HG02759 (cell line): Measurements from ENCODE around the gene KIF2C.
"Not testable (repeated sequence)": the region's sequence is repeated elsewhere in the genome, so short reads cannot be mapped to it uniquely, and the experiment has no call there.

Experiments used
- ATAC-seq: cut with Tn5 transposase; IDR thresholded peaks from one replicate; pipeline ENCODE4 v1.9.1; 2021; ENCODE audit warnings: mild to moderate bottlenecking, moderate library complexity; ENCODE audit not compliant: unreplicated experiment

Gene KIF2C

DNA sequence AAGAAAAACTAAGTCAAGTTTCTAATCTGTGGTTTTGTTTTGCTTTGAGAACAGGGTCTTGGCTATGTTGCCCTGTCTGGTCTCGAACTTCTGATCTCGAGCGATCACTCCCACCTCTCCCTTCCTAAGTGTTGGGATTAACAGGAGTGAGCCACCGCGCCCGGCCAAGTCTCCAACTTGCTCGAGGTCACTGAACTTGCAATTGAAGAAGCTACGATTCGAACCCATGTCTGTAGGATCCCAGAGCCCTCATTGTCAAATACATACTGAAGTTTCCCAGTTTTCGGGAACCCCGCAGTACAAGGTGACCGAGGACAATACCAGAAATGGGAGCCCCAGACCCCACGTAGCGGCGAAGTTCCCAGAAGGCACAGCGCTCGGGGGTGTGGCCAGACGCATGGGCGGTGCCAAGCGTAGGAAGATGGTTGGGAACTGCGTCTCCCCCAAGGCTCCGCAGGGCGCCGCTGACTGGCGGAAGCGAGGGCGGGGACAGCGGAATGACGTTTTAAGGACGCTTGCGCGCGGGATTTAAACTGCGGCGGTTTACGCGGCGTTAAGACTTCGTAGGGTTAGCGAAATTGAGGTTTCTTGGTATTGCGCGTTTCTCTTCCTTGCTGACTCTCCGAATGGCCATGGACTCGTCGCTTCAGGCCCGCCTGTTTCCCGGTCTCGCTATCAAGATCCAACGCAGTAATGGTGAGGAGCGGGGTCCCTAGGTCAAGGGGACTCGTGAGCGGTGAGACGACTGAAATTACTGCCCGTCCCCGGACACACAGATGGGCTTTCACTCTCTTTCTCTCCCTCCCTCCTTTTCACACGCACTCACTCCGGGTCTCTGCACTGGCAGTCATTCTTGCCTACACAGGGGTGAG, at the start of gene KIF2C:
Gene KIF2C (plus strand): TSS at position 531 of the 872 bp plus-strand sequence. CDS start 96 bp downstream, at position 627.
- ATAC-seq, result peak; percentile 98

DNA sequence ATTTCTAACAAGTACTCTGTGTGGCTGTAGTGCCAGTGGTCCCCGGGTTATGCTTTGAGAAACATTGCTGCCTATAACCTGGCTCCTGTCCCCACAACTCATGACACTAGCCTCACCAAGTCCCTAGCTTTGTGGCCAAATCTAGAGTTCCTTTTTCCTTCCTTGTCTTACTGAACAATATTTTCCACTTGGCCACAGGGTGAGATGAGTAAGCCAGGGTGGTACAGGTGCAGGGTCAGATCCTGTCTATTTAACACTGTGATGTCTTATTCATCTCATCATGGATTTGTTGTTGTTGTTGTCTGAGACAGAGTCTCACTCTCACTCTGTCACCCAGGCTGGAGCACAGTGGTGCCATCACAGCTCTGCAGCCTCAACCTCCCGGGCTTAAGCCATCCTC, 46.5 kb upstream of the KIF2C start:
- peak; percentile 43 for ATAC-seq

DNA sequence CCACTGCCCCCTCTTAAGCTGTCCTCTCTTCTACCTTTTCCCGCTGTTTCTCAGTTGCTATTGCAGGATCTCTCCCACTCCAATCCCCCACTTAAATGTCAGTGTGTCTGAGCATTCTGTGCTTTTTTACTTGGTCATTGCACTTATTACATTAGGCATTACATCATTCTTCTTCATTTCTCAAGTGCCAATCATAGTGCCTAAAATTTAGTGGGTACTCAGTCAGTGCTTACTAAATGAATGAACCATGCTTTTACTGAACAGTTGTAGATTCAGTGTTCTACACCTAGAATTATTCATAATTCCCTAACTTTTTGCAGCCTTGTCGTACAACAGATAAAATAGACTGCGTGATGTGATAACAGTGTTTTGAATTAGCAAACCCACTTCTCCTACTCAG, 45.7 kb upstream of the KIF2C start:
- ATAC-seq, result no peak

DNA sequence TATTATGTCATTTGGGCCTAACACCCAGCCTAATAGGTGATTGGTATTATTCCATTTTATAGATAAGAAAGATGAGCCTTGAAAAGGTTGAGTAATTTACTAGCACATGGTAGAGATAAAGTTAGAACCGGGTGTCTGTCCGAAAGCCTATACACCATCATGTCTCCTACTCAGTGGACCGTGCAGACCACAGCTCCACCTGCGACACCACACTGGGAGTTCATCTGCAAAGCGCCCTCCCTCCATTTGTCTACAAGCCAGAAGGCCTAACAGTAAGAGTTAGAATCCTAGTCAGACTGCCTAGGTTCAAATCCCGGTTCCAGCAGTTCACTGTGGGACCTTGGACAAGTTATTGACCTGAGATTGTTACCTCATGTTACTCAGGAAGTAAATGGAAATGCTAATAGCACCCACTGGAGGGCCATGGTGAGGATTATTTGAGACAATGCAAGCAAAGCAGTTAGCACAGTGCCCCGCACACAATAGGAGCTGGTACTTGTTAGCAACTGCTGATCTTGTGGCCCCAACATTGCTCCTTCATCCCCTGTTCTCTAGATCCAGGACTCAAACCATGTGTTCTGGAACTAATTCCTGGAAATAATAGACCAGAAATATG, 44.7 kb upstream of the KIF2C start:
- peak; percentile 69 for ATAC-seq

DNA sequence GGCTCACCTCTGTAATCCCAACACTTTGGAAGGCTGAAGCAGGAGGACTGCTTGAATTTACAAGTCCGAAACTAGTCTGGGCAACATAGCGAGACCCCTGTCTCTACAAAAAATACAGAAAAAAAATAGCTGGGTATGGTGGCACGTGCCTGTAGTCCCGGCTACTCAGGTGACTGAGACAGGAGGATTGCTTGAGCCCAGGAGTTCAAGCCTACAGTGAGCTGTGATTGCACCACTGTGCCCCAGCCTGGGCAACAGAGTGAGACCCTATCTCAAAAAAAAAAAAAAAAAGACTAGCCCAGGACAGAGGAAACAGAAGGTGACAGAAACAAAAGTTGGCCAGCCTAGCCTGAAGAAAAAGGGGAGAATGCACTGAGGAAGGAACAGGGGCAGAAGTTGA, 44.0 kb upstream of the KIF2C start:
- ATAC-seq, result no peak

DNA sequence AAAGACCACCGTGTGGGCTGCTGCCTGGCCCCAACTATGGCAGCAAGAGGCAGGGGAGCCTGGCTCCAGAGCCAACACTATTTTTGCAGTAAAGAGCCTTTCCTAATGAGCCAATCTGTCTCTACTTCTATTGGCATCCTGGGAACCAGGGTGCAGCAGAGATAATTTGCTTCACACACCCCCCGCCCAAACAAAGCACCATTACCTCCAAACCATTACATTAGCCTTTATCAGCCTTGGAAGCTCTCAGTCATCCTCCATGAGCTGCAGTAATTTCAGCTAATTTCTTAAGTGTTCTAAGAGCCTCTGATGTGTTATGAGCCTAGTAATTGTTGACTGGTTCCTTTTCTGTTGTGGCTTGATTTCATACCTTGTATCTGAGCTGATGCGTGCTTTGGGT, 43.5 kb upstream of the KIF2C start:
- ATAC-seq, result no peak

DNA sequence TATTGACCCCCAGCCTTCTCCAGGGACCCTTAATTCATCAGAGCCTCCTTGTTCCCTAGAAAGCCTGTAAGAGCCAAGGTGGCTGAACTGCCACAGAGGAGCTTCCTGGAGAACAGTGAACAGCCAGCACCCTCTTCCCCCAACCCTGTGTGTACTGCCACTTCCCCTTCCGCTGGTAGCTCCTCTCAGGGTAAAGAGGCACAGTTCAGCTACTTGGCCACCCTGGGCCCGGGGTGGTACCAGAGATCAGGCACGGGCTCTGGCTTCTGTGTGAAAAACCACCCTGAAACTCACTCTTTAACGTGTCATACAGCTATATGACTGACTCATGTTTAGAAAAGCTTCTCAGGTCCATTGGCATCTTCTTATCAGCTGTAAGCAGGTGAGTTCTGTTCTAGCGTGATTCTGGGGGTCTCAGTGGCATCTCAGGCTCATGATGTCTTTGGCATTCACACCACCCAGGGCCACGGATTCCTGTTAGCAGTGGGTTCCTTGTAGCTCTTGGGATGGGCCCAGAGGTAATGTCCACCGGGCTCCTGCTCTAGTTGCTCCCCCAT, 42.8 kb upstream of the KIF2C start:
- peak; percentile 44 for ATAC-seq

DNA sequence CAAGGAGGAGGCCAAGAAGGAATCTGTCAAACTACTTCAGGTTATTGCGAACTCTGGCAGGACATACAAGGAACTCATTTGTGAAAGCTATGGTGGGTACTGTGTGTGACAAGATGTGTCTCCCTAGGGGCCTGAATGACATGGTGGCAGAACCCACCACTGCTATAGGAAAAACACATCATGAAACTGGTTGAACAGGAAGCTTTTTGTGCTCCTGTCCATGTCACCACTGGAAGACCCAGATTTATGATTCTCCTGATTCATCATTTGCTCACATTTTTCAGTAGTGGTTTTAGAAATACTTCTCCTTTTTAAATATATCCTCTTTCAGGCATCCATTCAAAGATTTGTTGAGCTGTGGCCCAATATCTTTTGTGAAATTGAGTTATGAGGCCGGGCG, 41.5 kb upstream of the KIF2C start:
- no peak for ATAC-seq

DNA sequence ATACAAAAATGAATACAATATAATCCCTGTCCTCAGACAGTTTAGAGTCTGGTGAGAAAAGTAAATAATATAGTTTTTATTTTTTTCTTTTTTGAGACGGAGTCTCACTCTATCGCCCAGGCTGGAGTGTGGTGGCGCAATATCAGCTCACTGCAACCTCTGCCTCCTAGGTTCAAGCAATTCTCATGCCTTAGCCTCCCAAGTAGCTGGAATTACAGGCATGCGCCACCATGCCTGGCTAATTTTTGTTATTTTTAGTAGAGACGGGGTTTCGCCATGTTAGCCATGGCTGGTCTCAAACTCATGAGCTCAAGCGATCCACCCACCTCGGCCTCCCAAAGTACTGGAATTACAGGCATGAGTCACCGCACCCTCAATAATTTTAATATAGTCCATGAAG, 40.3 kb upstream of the KIF2C start:
- not testable (repeated sequence) for ATAC-seq

DNA sequence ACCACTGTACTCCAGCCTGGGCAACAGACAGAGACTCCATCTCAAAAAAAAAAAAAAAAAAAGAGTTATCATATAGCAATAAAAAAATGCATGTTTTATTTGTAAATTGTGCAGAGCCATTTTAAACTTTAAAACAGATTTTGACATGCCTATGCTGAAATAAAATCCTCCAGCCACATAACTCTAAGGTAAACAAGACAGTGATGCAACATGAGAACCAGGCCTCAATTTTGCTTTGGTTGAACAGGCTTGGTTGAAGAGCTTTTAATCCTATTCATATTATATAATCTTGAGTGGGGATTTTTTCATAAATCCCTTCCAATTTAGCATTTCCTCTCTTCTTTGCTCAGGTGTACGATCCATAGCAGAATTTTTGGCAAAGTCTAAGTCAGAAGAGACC, 39.1 kb upstream of the KIF2C start:
- no peak for ATAC-seq

DNA sequence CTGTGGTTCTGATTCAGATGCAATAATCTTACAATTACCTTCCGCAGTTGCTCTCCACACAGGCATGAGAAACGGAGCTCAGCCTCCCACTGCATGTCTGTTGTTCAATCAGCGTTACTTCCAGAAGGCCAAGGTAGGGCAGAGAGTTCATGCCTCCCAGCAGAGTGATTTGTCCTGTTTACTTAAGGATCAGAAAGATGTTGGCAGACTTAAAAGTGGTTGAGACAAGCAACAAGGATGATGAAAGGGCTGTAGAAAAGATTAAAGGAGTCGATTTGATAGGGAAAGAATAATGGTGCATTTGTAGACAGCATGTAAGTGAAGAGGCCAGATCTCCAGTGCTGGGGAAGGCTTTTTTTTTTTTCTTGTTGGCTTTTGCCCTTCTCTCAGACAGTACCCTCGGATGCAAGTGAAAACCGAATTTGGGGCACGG, 38.5 kb upstream of the KIF2C start:
- no peak for ATAC-seq

DNA sequence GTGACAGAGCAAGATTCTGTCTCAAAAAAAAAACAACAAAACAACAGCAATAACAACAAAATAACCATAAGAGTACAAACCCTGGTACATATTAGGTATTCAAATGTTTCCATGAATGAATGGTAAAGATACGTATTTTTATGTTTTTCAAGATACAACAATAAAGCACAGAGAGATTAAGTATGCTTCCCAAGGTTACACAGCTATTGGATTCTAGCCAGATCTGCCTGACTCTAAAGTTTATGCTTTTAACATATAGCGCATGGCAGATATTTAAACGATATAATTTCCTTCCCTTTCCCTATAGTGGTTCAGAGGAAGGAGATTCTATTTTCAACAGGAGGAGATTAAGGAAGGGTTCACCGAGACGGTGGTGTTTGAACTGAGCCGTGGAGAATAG, 34.2 kb upstream of the KIF2C start:
- ATAC-seq, result no peak

DNA sequence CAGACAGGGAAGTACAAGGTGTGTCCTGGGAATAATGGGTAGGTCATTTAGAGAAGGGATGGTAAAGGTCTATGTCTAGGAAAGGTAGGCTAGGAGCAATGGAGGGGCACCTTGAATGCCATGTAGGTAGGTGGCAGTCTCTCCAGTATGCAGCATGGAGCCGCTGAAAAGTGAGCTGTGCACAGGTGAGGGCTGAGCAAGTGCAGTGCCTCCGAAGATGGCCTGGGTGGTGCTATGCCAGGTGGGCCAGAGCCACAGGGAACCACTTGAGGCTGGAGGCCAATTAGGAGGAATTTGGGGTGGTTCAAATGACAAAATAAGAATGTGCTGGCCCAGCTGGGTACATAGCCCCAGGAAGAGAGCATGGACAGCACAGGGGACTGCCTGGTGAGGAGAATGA, 33.7 kb upstream of the KIF2C start:
- ATAC-seq, result no peak

DNA sequence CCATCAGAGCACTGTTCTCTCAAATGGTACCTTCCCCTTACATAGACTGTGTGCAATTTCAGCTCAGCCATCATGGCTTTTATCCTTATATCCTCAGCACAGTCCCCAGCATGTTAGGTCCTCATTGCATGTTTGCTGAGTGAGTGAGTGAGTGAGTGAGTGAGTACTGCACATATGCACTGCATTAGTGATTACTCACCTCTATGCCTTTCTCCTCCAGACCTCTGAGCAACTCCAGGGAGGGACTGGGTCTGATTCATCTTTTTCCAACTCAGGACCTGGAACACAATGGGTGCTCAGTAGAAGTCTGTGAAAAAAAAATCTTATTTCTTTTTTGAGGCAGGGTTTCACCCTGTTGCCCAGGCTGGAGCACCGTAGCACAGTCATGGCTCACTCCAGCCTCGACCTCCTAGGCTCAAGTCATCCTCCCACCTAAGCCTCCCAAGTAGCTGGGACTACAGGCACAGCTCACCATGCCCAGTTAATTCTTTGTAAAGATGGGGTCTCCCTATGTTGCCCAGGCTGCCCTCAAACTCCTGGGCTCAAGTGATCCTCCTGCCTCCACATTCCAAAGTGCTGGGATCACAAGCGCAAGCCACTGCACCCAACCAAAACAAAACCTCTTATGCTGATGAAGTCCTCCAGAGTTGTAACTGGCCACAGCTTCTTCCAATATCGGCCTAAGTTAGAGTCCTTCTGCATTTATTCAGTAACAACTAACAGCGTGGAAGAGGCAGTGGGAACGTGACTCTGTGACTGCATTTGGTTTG, 32.3 kb upstream of the KIF2C start:
- no peak for ATAC-seq

DNA sequence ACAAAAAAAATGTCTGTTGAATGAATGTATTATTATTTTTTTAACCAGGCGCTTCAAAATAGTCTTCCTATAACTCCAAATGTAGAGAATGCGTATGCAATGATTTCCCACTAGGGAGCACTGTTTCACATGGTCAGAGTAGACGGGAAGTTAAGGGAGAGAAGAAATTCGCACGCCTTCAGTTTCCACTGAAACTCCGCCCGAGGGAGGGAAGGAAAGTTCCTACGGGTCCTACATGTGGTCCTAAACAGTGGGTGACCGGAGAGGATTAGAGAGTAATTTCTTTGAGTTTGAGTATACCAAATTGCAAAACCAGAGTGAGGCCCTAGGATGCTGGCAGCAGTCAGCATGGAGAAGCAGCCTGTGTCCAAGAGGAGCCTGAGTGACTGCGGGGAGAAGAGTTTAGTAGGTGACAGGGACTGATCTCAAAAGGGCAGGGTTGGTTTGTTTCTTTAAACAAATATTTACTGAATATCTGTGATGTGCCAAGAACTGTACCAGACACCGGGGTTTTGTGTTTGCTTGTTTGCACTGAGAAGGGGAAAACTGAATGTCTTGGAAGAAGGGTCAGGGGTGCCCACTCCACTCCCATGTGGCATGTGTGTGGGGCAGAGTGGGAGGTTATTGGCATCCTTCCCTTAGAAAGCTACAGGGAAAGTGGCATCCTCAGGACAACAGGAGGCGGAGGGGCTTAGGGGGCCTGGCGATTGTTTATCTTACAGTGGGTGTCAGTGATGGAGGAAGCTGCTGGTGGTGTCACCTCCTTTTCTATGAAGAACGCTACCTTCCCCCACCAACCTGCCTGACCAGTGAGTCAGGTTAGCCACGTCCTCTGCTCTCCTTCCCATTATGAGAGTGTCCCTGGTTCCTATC, 31.4 kb upstream of the KIF2C start:
- ATAC-seq, result no peak

DNA sequence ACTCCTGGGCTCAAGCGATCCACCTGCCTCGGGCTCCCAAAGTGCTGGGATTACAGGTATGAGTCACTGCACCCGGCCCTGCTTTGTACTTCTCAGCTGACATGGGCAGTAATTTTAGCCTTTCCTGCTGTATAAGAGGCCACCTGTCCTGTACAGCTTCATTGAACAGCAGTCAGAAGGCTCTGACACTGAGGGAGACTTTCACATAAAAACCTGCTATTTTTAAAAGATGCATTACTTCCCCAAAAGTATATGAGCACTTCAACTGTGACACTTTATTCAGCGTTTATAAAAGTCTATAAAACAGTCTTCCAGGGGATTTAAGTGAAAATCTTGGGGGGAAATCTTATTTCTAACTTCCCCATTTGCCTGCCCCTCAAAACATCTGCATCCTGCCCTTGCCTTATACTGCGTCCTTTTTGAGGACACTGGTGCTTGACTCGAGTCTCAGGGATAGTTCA, 26.3 kb upstream of the KIF2C start:
- ATAC-seq, result peak; percentile 65

DNA sequence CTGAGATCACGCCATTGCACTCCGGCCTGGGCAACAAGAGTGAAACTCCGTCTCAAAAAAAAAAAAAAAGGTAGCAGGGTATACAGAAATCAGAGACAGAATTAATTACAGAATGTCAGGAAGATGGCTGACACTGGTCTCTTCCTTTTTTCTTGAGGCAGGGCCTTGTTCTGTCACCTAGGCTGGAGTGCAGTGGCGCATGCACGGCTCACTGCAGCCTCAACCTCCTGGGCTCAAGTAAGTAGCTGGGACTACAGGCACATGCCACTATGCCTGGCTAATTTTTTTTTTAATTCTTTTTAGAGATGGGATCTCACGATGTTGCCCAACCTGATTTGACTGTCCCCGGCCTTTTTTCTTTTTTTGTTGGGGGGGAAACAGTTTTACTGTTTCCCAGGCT, 25.1 kb upstream of the KIF2C start:
- ATAC-seq, result no peak

DNA sequence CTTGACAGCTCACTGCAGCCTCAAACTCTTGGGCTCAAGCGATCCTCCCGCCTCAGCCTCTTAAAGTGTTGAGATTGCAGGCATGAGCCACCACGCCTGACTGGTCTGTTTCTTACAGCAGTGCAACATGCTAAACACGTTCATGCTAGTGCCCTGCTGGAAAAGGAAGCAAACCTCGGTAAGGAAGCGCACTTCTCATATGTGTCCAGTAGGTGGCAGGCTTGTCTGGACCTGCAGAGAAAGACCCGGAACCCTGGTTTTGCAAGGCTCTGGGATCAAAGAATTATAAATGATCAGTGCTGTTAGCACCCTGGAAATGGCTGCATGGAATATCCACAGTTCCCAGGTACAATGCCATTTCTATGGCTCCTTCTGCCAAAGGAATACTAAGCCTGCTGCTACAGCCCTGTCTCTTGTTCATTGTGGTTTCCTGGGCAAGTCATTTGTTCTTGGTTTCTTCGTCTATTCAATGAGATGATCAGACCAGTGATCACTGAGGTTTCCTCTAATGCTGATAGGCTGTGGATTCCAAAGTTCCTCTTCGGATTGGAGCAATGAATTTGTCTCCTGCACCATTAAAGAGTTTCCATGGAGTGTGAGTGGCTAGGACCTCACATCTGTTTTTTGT, 24.6 kb upstream of the KIF2C start:
- ATAC-seq, result no peak

DNA sequence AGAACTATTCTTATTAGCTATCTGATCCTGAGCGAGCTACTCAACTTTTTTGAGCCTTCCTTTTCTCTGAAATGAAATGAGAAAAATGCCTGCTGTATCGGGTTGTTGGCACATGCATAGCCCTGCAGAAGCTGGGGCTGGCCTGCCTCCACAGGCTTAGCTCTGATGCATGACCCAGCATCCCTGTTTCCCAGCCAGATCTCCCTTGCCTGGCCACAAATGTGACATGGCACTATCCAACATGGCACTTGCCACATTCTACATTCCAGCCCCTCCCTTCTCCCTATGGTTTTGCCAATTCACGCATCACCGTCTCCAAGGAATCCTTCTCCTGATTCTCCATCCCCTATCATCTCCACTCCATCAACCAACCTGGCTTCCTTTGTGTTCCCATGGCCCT, 22.5 kb upstream of the KIF2C start:
- ATAC-seq, result no peak

DNA sequence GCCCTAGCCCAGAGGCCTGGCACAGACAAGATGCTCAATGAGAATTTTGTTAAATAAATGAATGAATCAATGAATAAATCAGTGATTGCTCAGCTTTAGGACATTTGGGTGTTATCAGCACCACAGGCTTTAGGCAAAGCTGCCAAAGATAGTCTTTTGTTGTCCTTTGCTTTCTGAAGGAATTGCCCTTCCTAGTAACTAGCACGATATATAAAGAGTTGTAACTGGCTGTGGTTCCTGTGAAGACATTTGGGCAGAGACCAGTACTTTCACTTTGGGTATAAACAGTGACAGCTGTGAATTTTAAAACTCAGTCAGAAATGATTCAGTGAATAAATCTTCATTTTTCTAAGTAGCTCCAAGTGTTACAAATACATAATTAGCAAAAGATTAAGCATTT, 22.0 kb upstream of the KIF2C start:
- no peak for ATAC-seq
